Measurements from ENCODE around the gene SOX5.

GRCh38 chr12:23817345-23817744 lies 132.1 kb downstream of the SOX5 start:
- no peak for TF ChIP-seq CTCF (IDR thresholded peaks at IDR 0.05)
- no peak for TF ChIP-seq POLR2A (IDR thresholded peaks at IDR 0.05)

Measured in right lobe of liver (tissue), 4 donors.